Neural progenitor cell (in vitro differentiated cells): ENCODE measurements around the gene TTLL3.
"Not testable (repeated sequence)": the region's sequence is repeated elsewhere in the genome, so short reads cannot be mapped to it uniquely, and the experiment has no call there.

Experiments
- EZH2 ChIP-seq: fragments of 200-600 bp; sonication (generic); IDR thresholded peaks from 2 replicates; pipeline ENCODE4 v1.6.1; 2017; ENCODE audit warnings: antibody characterized with exemption, mild to moderate bottlenecking, moderate library complexity
- TF ChIP-seq, protein P1 (sequence below): fragments of 200-600 bp; sonication (generic); IDR thresholded peaks from 2 replicates; pipeline ENCODE4 v1.5.1; 2017; ENCODE audit warnings: antibody characterized with exemption, mild to moderate bottlenecking

GRCh38 chr3:9865125-9865637 lies 55.1 kb downstream of the TTLL3 start:
- TF ChIP-seq, protein P1, sequence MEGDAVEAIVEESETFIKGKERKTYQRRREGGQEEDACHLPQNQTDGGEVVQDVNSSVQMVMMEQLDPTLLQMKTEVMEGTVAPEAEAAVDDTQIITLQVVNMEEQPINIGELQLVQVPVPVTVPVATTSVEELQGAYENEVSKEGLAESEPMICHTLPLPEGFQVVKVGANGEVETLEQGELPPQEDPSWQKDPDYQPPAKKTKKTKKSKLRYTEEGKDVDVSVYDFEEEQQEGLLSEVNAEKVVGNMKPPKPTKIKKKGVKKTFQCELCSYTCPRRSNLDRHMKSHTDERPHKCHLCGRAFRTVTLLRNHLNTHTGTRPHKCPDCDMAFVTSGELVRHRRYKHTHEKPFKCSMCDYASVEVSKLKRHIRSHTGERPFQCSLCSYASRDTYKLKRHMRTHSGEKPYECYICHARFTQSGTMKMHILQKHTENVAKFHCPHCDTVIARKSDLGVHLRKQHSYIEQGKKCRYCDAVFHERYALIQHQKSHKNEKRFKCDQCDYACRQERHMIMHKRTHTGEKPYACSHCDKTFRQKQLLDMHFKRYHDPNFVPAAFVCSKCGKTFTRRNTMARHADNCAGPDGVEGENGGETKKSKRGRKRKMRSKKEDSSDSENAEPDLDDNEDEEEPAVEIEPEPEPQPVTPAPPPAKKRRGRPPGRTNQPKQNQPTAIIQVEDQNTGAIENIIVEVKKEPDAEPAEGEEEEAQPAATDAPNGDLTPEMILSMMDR, result not testable (repeated sequence)
- TF ChIP-seq EZH2, result not testable (repeated sequence)
